ENCODE data around the gene OPA3. TPM values are rescaled to one million over a fixed set of nuclear protein-coding genes. Genes with fewer than 3 reads are reported as not detected.

The OPA3 gene
- total RNA-seq, 1 donor from 2014 or later: 15.0 TPM

GRCh38 chr19:45488708-45489107, 95.9 kb downstream of the OPA3 start:
- intact Hi-C loops (cut with micrococcal nuclease): loop anchor here (5.0 kb wide), 1 partner anchor 396 kb away; the partner anchor contains the start of gene PPP1R37

- intact Hi-C loops (cut with micrococcal nuclease): loop anchor here (1.0 to 5.0 kb wide), 10 partner anchors 8 to 393 kb away; partner anchors contain the start of genes OPA3, PPP1R13L, PPP1R37 and RTN2
Measured at GRCh38 chr19:45485305-45486077, 99.1 kb downstream of the OPA3 start.

GRCh38 chr19:45484273-45484945, 100.2 kb downstream of the OPA3 start:
- intact Hi-C loops (cut with micrococcal nuclease): loop anchor here (2.0 kb wide), 1 partner anchor 16 kb away; no protein-coding TSS in a partner anchor

- intact Hi-C loops (cut with micrococcal nuclease): no loop called here
Measured at GRCh38 chr19:45483033-45483432, 101.6 kb downstream of the OPA3 start.

GRCh38 chr19:45478454-45479238, 106.0 kb downstream of the OPA3 start:
- intact Hi-C loops (cut with micrococcal nuclease): loop anchor here (1.0 kb wide), 11 partner anchors 9 to 140 kb away; partner anchors contain the start of genes ERCC1, ERCC2, POLR1G and RTN2

GRCh38 chr19:45477713-45478453, 106.7 kb downstream of the OPA3 start:
- intact Hi-C loops (cut with micrococcal nuclease): loop anchor here (1.0 kb wide), 7 partner anchors 9 to 140 kb away; partner anchors contain the start of genes ERCC2 and VASP

Other genes with a start within 250 kb of the OPA3 start
- gene KLC3, start 244.1 kb downstream of the OPA3 start, total RNA-seq: not detected in 2 replicates
- 22.0 and 23.4 TPM in 2 replicates for gene ERCC2, start 214.2 kb downstream of the OPA3 start, total RNA-seq
- gene PPP1R13L, start 179.7 kb downstream of the OPA3 start, total RNA-seq: 10.6 and 11.8 TPM in 2 replicates
- 8.2 and 9.2 TPM in 2 replicates for gene POLR1G, start 178.2 kb downstream of the OPA3 start, total RNA-seq
- gene ERCC1, start 160.9 kb downstream of the OPA3 start, total RNA-seq: 86.2 and 88.5 TPM in 2 replicates
- 5.5 and 6.4 TPM in 2 replicates for gene FOSB, start 116.8 kb downstream of the OPA3 start, total RNA-seq
- gene RTN2, start 87.8 kb downstream of the OPA3 start, total RNA-seq: 2.4 and 2.9 TPM in 2 replicates
- 1.0 and 1.4 TPM in 2 replicates for gene PPM1N, start 86.4 kb downstream of the OPA3 start, total RNA-seq
- 265 and 267 TPM in 2 replicates for gene VASP, start 77.3 kb downstream of the OPA3 start, total RNA-seq
- gene GPR4, start 17.4 kb upstream of the OPA3 start, total RNA-seq: not detected in 2 replicates
- gene EML2, start 54.6 kb upstream of the OPA3 start, total RNA-seq: 113 and 120 TPM in 2 replicates
- 4.2 and 5.3 TPM in 2 replicates for gene GIPR, start 83.4 kb upstream of the OPA3 start, total RNA-seq
- gene SNRPD2, start 107.2 kb upstream of the OPA3 start, total RNA-seq: 489 and 509 TPM in 2 replicates
- gene QPCTL, start 107.9 kb upstream of the OPA3 start, total RNA-seq: 6.4 and 10.2 TPM in 2 replicates
- 35.1 and 41.9 TPM in 2 replicates for gene FBXO46, start 146.1 kb upstream of the OPA3 start, total RNA-seq
- gene MEIOSIN, start 148.6 kb upstream of the OPA3 start, total RNA-seq: not detected in 2 replicates
- 1.6 and 2.4 TPM in 2 replicates for gene SIX5, start 184.4 kb upstream of the OPA3 start, total RNA-seq
- 22.5 and 25.9 TPM in 2 replicates for gene DMPK, start 197.7 kb upstream of the OPA3 start, total RNA-seq
- gene DMWD, start 208.0 kb upstream of the OPA3 start, total RNA-seq: 34.9 and 35.1 TPM in 2 replicates
- 0.46 and 0.56 TPM in 2 replicates for gene RSPH6A, start 230.5 kb upstream of the OPA3 start, total RNA-seq

Measured in T-helper 1 cell treated with Interleukin-12 subunit alpha and Interleukin-12 subunit beta and Interleukin-4 antibody, amounts not matched to agents 30 ng/mL and 1 ng/mL, for 36 hours (primary cell).